Fibroblast of lung (primary cell): Measurements from ENCODE around the gene LARP6.

Experiments
- CTCF ChIP-seq, 2 donors: IDR thresholded peaks in 1 of 2; conservative IDR thresholded peaks in 1 of 2; 1 replicate in 1 of 2; 2 replicates in 1 of 2; pipeline ENCODE4 v1.5.1; 2011 to 2012; ENCODE audit warnings: low read length in 2 of 2, control low read depth in 1 of 2, inconsistent platforms in 1 of 2, low read depth in 1 of 2, mild to moderate bottlenecking in 1 of 2
- EZH2 ChIP-seq: IDR thresholded peaks from 2 replicates; pipeline ENCODE4 v1.5.1; 2012; ENCODE audit warnings: low read length, control low read depth, mild to moderate bottlenecking; ENCODE audit errors: missing control alignments

GRCh38 chr15:70830615-70831014, 23.3 kb downstream of the LARP6 start:
- TF ChIP-seq CTCF (conservative IDR thresholded peaks at IDR 0.05 in 1 of 2, IDR thresholded peaks at IDR 0.05 in 1 of 2; ENCODE audit: low read depth in 1 of 2, low read length in 2 of 2): no peak
- no peak for TF ChIP-seq EZH2
